Activated naive CD8-positive, alpha-beta T cell treated with anti-CD3 and anti-CD28 coated beads for 36 hours (primary cell): Measurements from ENCODE around the gene GFI1B. TPM values are rescaled to one million over a fixed set of nuclear protein-coding genes. Genes with fewer than 3 reads are reported as not detected.
"Not testable (repeated sequence)": the region's sequence is repeated elsewhere in the genome, so short reads cannot be mapped to it uniquely, and the experiment has no call there.

ENCODE experiments used
- DNase-seq: peaks from one replicate; pipeline ENCODE4 v3.0.0; 2021
- H3K27ac Mint-ChIP-seq: one replicate; pipeline ENCODE4 v1.8.0; 2022; ENCODE audit warnings: mild to moderate bottlenecking, moderate library complexity, mixed read lengths
- H3K27me3 Mint-ChIP-seq: one replicate; pipeline ENCODE4 v1.8.0; 2022; ENCODE audit warnings: mild to moderate bottlenecking, mixed read lengths
- H3K36me3 Mint-ChIP-seq: one replicate; pipeline ENCODE4 v1.8.0; 2021; ENCODE audit warnings: mild to moderate bottlenecking, mixed read lengths
- H3K4me1 Mint-ChIP-seq: one replicate; pipeline ENCODE4 v1.8.0; 2021; ENCODE audit warnings: mixed read lengths
- H3K4me3 Mint-ChIP-seq: one replicate; pipeline ENCODE4 v1.8.0; 2022; ENCODE audit warnings: mild to moderate bottlenecking, moderate library complexity, mixed read lengths
- H3K9me3 Mint-ChIP-seq: one replicate; pipeline ENCODE4 v1.8.0; 2022; ENCODE audit warnings: mixed read lengths
- total RNA-seq, 2 experiments: library from RNA; stranded (reverse); gene quantifications; one replicate each; pipeline ENCODE4 v1.2.3, GENCODE V29; 2021

Gene GFI1B
- total RNA-seq, 2 experiments from 2014 or later, result not detected

GRCh38 chr9:133037775-133038515, 59.5 kb downstream of the GFI1B start:
- peaks cover 8% of the 10 kb centered on the region for H3K36me3 Mint-ChIP-seq
- peaks cover 22% of the 10 kb centered on the region for H3K4me1 Mint-ChIP-seq
- no peaks in the 10 kb centered on the region for H3K9me3 Mint-ChIP-seq
- DNase-seq, result no peak
- H3K27ac Mint-ChIP-seq, result no peak overlapping the region
- no peak overlapping the region for H3K4me3 Mint-ChIP-seq
- no peaks in the 10 kb centered on the region for H3K27me3 Mint-ChIP-seq

GRCh38 chr9:133040892-133041479, 62.5 kb downstream of the GFI1B start:
- not testable (repeated sequence) for H3K27me3 Mint-ChIP-seq, H3K4me3 Mint-ChIP-seq, H3K36me3 Mint-ChIP-seq, H3K27ac Mint-ChIP-seq, H3K9me3 Mint-ChIP-seq
- peak; percentile 43 for DNase-seq
- peaks cover 13% of the 10 kb centered on the region for H3K4me1 Mint-ChIP-seq

Other genes with a start within 250 kb of the GFI1B start
- under 1 TPM; 0.10 to 0.36 TPM for gene AK8, start 100.4 kb upstream of the GFI1B start, total RNA-seq
- 1 to 10 TPM; 1.9 to 2.7 TPM for gene SPACA9, start 99.8 kb upstream of the GFI1B start, total RNA-seq
- 10 to 100 TPM; 23.6 to 28.5 TPM for gene TSC1, start 34.1 kb upstream of the GFI1B start, total RNA-seq
- gene GTF3C5, start 52.3 kb downstream of the GFI1B start, total RNA-seq, result 10 to 100 TPM; 85.4 to 90.2 TPM
- 1 to 10 TPM; 2.3 to 2.8 TPM for gene CEL, start 83.3 kb downstream of the GFI1B start, total RNA-seq
- 10 to 100 TPM; 50.3 to 51.9 TPM for gene RALGDS, start 142.5 kb downstream of the GFI1B start, total RNA-seq
- gene GBGT1, start 185.2 kb downstream of the GFI1B start, total RNA-seq, result 1 to 10 TPM; 1.6 to 2.9 TPM
- not detected for gene OBP2B, start 230.6 kb downstream of the GFI1B start, total RNA-seq